Measurements from ENCODE around the gene TRABD2B.
A peak's percentile ranks its signal among the peaks of the same experiment; 100 is the strongest.

TRABD2B gene

GRCh38 chr1:47757226-47757975 lies 239.8 kb downstream of the TRABD2B start:
- no peak overlapping the region for H3K4me3 Mint-ChIP-seq
- H3K4me1 Mint-ChIP-seq: no peaks in the 10 kb centered on the region
- H3K36me3 Mint-ChIP-seq: no peaks in the 10 kb centered on the region
- H3K27me3 Mint-ChIP-seq: peaks cover 5% of the 10 kb centered on the region
- no peaks in the 10 kb centered on the region for H3K9me3 Mint-ChIP-seq
- H3K27ac Mint-ChIP-seq: peak overlapping the region; percentile 36

GRCh38 chr1:47756411-47756810 lies 240.8 kb downstream of the TRABD2B start:
- Mint-ChIP-seq H3K27ac (no peak overlapping the region), H3K4me1 (no peaks in the 10 kb centered on the region), H3K9me3 (no peaks in the 10 kb centered on the region), H3K4me3 (no peak overlapping the region), H3K36me3 (no peaks in the 10 kb centered on the region), H3K27me3 (peaks cover 1% of the 10 kb centered on the region)

GRCh38 chr1:47756006-47756405 lies 241.2 kb downstream of the TRABD2B start:
- peaks cover 1% of the 10 kb centered on the region for H3K27me3 Mint-ChIP-seq
- no peak overlapping the region for H3K4me3 Mint-ChIP-seq
- H3K27ac Mint-ChIP-seq: no peak overlapping the region
- no peaks in the 10 kb centered on the region for H3K36me3 Mint-ChIP-seq
- H3K9me3 Mint-ChIP-seq: no peaks in the 10 kb centered on the region
- H3K4me1 Mint-ChIP-seq: no peaks in the 10 kb centered on the region

GRCh38 chr1:47755101-47755990 lies 241.8 kb downstream of the TRABD2B start:
- H3K9me3 Mint-ChIP-seq: no peaks in the 10 kb centered on the region
- H3K27ac Mint-ChIP-seq: no peak overlapping the region
- no peaks in the 10 kb centered on the region for H3K36me3 Mint-ChIP-seq
- H3K27me3 Mint-ChIP-seq: peaks cover 1% of the 10 kb centered on the region
- H3K4me1 Mint-ChIP-seq: no peaks in the 10 kb centered on the region
- H3K4me3 Mint-ChIP-seq: no peak overlapping the region

GRCh38 chr1:47754221-47754620 lies 243.0 kb downstream of the TRABD2B start:
- Mint-ChIP-seq H3K27me3 (peaks cover 3% of the 10 kb centered on the region), H3K27ac (no peak overlapping the region), H3K4me1 (no peaks in the 10 kb centered on the region), H3K4me3 (no peak overlapping the region), H3K9me3 (no peaks in the 10 kb centered on the region), H3K36me3 (no peaks in the 10 kb centered on the region)

- H3K36me3 Mint-ChIP-seq: no peaks in the 10 kb centered on the region
- H3K27me3 Mint-ChIP-seq: peaks cover 3% of the 10 kb centered on the region
- no peak overlapping the region for H3K4me3 Mint-ChIP-seq
- H3K27ac Mint-ChIP-seq: no peak overlapping the region
- H3K4me1 Mint-ChIP-seq: no peaks in the 10 kb centered on the region
- no peaks in the 10 kb centered on the region for H3K9me3 Mint-ChIP-seq
These were observed 243.4 kb downstream of the TRABD2B start for GRCh38 chr1:47753808-47754207.

GRCh38 chr1:47752559-47752958 lies 244.6 kb downstream of the TRABD2B start:
- Mint-ChIP-seq H3K4me1 (no peaks in the 10 kb centered on the region), H3K36me3 (no peaks in the 10 kb centered on the region), H3K27ac (no peak overlapping the region), H3K27me3 (peaks cover 2% of the 10 kb centered on the region), H3K4me3 (no peak overlapping the region), H3K9me3 (no peaks in the 10 kb centered on the region)

- no peaks in the 10 kb centered on the region for H3K9me3 Mint-ChIP-seq
- no peak overlapping the region for H3K4me3 Mint-ChIP-seq
These were observed 245.2 kb downstream of the TRABD2B start for GRCh38 chr1:47751996-47752451.

GRCh38 chr1:47751193-47751592 lies 246.0 kb downstream of the TRABD2B start:
- no peak overlapping the region for H3K4me3 Mint-ChIP-seq
- no peaks in the 10 kb centered on the region for H3K9me3 Mint-ChIP-seq
- no peaks in the 10 kb centered on the region for H3K4me1 Mint-ChIP-seq
- H3K27ac Mint-ChIP-seq: no peak overlapping the region
- H3K36me3 Mint-ChIP-seq: no peaks in the 10 kb centered on the region
- peaks cover 5% of the 10 kb centered on the region for H3K27me3 Mint-ChIP-seq

More at GRCh38 chr1:47751996-47752451, 245.2 kb downstream of the TRABD2B start:
- H3K36me3 Mint-ChIP-seq: no peaks in the 10 kb centered on the region
- no peaks in the 10 kb centered on the region for H3K4me1 Mint-ChIP-seq
- H3K27me3 Mint-ChIP-seq: peaks cover 3% of the 10 kb centered on the region
- H3K27ac Mint-ChIP-seq: no peak overlapping the region

GRCh38 chr1:47745715-47746609 lies 251.2 kb downstream of the TRABD2B start:
- Mint-ChIP-seq H3K4me3 (no peak overlapping the region), H3K4me1 (no peaks in the 10 kb centered on the region), H3K9me3 (peaks cover 9% of the 10 kb centered on the region), H3K27me3 (peaks cover 17% of the 10 kb centered on the region), H3K27ac (no peak overlapping the region), H3K36me3 (no peaks in the 10 kb centered on the region)

GRCh38 chr1:47742890-47743760 lies 254.1 kb downstream of the TRABD2B start:
- Mint-ChIP-seq H3K27me3 (peaks cover 32% of the 10 kb centered on the region), H3K27ac (no peak overlapping the region), H3K36me3 (peaks cover 2% of the 10 kb centered on the region), H3K9me3 (peaks cover 22% of the 10 kb centered on the region), H3K4me1 (no peaks in the 10 kb centered on the region), H3K4me3 (no peak overlapping the region)

GRCh38 chr1:47738560-47739182 lies 258.5 kb downstream of the TRABD2B start:
- Mint-ChIP-seq H3K27ac (no peak overlapping the region), H3K4me1 (no peaks in the 10 kb centered on the region), H3K36me3 (peaks cover 2% of the 10 kb centered on the region), H3K4me3 (no peak overlapping the region), H3K27me3 (peaks cover 42% of the 10 kb centered on the region), H3K9me3 (peaks cover 22% of the 10 kb centered on the region)

- Mint-ChIP-seq H3K4me1 (no peaks in the 10 kb centered on the region), H3K4me3 (no peak overlapping the region), H3K27ac (no peak overlapping the region), H3K27me3 (peaks cover 26% of the 10 kb centered on the region), H3K36me3 (no peaks in the 10 kb centered on the region), H3K9me3 (no peaks in the 10 kb centered on the region)
These were observed 264.7 kb downstream of the TRABD2B start for GRCh38 chr1:47732489-47732888.

- Mint-ChIP-seq H3K4me3 (no peak overlapping the region), H3K27me3 (peaks cover 24% of the 10 kb centered on the region), H3K36me3 (no peaks in the 10 kb centered on the region), H3K9me3 (no peaks in the 10 kb centered on the region), H3K4me1 (no peaks in the 10 kb centered on the region), H3K27ac (no peak overlapping the region)
These were observed 265.5 kb downstream of the TRABD2B start for GRCh38 chr1:47731730-47732129.
